HEK293 (cell line): ENCODE measurements around the gene SUPT3H.

Source experiments
- KLF9 ChIP-seq: fragments of 450-650 bp; formaldehyde crosslinking; IDR thresholded peaks from 2 replicates; pipeline ENCODE4 v1.5.1; 2016; ENCODE audit warnings: missing biosample characterization, missing genetic modification characterization, low read depth
- TRIM28 ChIP-seq: IDR thresholded peaks from 2 replicates; pipeline ENCODE4 v1.6.1; 2011; ENCODE audit warnings: low read length, control low read depth, borderline replicate concordance
- ZNF274 ChIP-seq, 2 experiments: fragments of 200-500 bp in 1 of 2; fragments of 450-650 bp in 1 of 2; sonication (Bioruptor generic) in 1 of 2; formaldehyde crosslinking in 1 of 2; IDR thresholded peaks; 2 replicates each; pipeline versions ENCODE4 v1.5.1 to v1.6.1; 2014 to 2016; ENCODE audit warnings: borderline replicate concordance in 1 of 2, inconsistent platforms in 1 of 2, low read length in 1 of 2, missing biosample characterization in 1 of 2, missing genetic modification characterization in 1 of 2
- TF ChIP-seq, protein P1 (sequence below): fragments of 450-650 bp; formaldehyde crosslinking; IDR thresholded peaks from 2 replicates; pipeline ENCODE4 v1.5.1; 2016; ENCODE audit warnings: missing biosample characterization, missing genetic modification characterization

DNA sequence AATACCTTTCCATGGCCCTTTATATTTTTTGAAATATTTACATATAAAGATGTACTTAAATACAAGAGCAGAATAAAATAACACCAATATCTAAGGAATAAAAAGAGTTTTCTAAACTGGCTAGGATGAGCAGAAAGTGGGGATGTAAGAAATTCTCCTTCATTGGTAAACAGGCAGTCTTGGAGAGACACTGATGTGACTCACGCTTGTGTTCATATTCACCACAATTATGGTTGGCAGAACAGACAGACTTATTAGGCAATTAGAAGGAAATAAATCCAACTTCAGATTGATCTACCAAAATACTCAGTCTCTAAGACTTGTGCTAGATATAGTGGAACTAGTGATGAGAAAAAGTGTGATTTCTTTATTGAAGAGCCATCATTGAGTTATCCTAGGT lies 526.6 kb downstream of the SUPT3H start:
- TF ChIP-seq KLF9 (no peak), TRIM28 (no peak), ZNF274 (IDR thresholded peaks at IDR 0.05; ENCODE audit: low read length) (no peak), ZNF274 (tag by site-specific recombination; IDR thresholded peaks at IDR 0.05; ENCODE audit: borderline replicate concordance) (no peak)
- TF ChIP-seq, protein P1, sequence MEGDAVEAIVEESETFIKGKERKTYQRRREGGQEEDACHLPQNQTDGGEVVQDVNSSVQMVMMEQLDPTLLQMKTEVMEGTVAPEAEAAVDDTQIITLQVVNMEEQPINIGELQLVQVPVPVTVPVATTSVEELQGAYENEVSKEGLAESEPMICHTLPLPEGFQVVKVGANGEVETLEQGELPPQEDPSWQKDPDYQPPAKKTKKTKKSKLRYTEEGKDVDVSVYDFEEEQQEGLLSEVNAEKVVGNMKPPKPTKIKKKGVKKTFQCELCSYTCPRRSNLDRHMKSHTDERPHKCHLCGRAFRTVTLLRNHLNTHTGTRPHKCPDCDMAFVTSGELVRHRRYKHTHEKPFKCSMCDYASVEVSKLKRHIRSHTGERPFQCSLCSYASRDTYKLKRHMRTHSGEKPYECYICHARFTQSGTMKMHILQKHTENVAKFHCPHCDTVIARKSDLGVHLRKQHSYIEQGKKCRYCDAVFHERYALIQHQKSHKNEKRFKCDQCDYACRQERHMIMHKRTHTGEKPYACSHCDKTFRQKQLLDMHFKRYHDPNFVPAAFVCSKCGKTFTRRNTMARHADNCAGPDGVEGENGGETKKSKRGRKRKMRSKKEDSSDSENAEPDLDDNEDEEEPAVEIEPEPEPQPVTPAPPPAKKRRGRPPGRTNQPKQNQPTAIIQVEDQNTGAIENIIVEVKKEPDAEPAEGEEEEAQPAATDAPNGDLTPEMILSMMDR: no peak
